H1 (cell line): ENCODE data around the gene ROBO4. TPM values are rescaled to one million over a fixed set of nuclear protein-coding genes. Genes with fewer than 3 reads are reported as not detected.

ENCODE experiments used
- CTCF ChIA-PET: fragments of 300-600 bp; sonication (Branson Sonifier 250); formaldehyde crosslinking; loops from one replicate; lab custom pipeline; 2021; ENCODE audit not compliant: partially characterized antibody; lab: Charles Lee
- POLR2A ChIA-PET: fragments of 300-600 bp; sonication (Branson Sonifier 250); formaldehyde crosslinking; loops from one replicate; lab custom pipeline; 2021; ENCODE audit warnings: inconsistent platforms; ENCODE audit not compliant: partially characterized antibody; lab: Charles Lee
- DNase-seq, 2 experiments: peaks; one replicate each; pipeline versions ENCODE4 v3.0.0 to v3.0.0-alpha.2; 2010 to 2022; ENCODE audit warnings: low spot score in 2 of 2, low read depth in 1 of 2, mixed read lengths in 1 of 2
- FAIRE-seq: peaks from 2 replicates; lab custom pipeline; 2011; peaks lifted over from hg19 to GRCh38; lab: Jason Lieb, UNC
- H2AFZ ChIP-seq: 2 replicates; pipeline ENCODE4 v1.8.1; 2012; ENCODE audit warnings: low read length, inconsistent platforms
- H2AK5ac ChIP-seq: 2 replicates; pipeline ENCODE4 v1.6.1; 2013; ENCODE audit warnings: low read depth, low read length
- H2BK120ac ChIP-seq: replicated peaks from 2 replicates; pipeline ENCODE3; 2013; ENCODE audit warnings: low read depth, low read length, inconsistent platforms
- H2BK12ac ChIP-seq: 2 replicates; pipeline ENCODE4 v1.6.1; 2013; ENCODE audit warnings: low read depth, low read length
- H2BK15ac ChIP-seq: 2 replicates; pipeline ENCODE4 v1.6.1; 2013; ENCODE audit warnings: low read length
- H2BK20ac ChIP-seq: 2 replicates; pipeline ENCODE4 v1.6.1; 2013; ENCODE audit warnings: low read length
- H2BK5ac ChIP-seq: 2 replicates; pipeline ENCODE4 v1.6.1; 2013; ENCODE audit warnings: low read depth, low read length
- H3K14ac ChIP-seq: 2 replicates; pipeline ENCODE4 v1.6.1; 2013; ENCODE audit warnings: inconsistent platforms; ENCODE audit not compliant: insufficient read length
- H3K18ac ChIP-seq: 2 replicates; pipeline ENCODE4 v1.6.1; 2013; ENCODE audit warnings: low read length; ENCODE audit errors: extremely low read depth
- H3K23ac ChIP-seq: 2 replicates; pipeline ENCODE4 v1.6.1; 2013; ENCODE audit warnings: inconsistent platforms; ENCODE audit not compliant: insufficient read length
- H3K23me2 ChIP-seq: 2 replicates; pipeline ENCODE4 v1.6.1; 2013; ENCODE audit warnings: low read depth, low read length
- H3K27ac ChIP-seq: 2 replicates; pipeline ENCODE4 v1.6.1; 2011; ENCODE audit warnings: low read depth, low read length, inconsistent platforms
- H3K27me3 ChIP-seq, 4 experiments: replicated peaks in 1 of 4; 1 replicate in 1 of 4; 2 replicates in 3 of 4; pipeline versions ENCODE4 v1.6.1 to v1.8.1; 2011 to 2013; ENCODE audit warnings: low read length in 3 of 4, mild to moderate bottlenecking in 3 of 4, inconsistent platforms in 2 of 4, mixed read lengths in 2 of 4, moderate library complexity in 1 of 4; ENCODE audit not compliant: control insufficient read depth in 3 of 4, insufficient read depth in 3 of 4; ENCODE audit errors: extremely low read depth in 1 of 4
- H3K36me3 ChIP-seq, 4 experiments: 2 replicates each; pipeline versions ENCODE4 v1.6.1 to v1.8.1; 2011 to 2013; ENCODE audit warnings: mild to moderate bottlenecking in 4 of 4, low read length in 3 of 4, moderate library complexity in 2 of 4, control low read depth in 1 of 4, inconsistent platforms in 1 of 4; ENCODE audit not compliant: insufficient read depth in 4 of 4, control insufficient read depth in 2 of 4
- H3K4ac ChIP-seq: replicated peaks from 2 replicates; pipeline ENCODE3; 2013; ENCODE audit warnings: low read length, low read depth, mixed read lengths, inconsistent platforms; ENCODE audit not compliant: insufficient read length
- H3K4me1 ChIP-seq, 4 experiments: replicated peaks in 1 of 4; 1 replicate in 1 of 4; 2 replicates in 3 of 4; pipeline versions ENCODE4 v1.6.1 to v1.8.1; 2011 to 2013; ENCODE audit warnings: low read length in 3 of 4, inconsistent platforms in 2 of 4, mixed read lengths in 1 of 4; ENCODE audit not compliant: insufficient read depth in 4 of 4, control insufficient read depth in 3 of 4
- H3K4me2 ChIP-seq, 2 experiments: 2 replicates each; pipeline versions ENCODE4 v1.6.1 to v1.8.1; 2011 to 2013; ENCODE audit warnings: low read depth in 2 of 2, low read length in 2 of 2, control low read depth in 1 of 2, inconsistent platforms in 1 of 2, mild to moderate bottlenecking in 1 of 2; ENCODE audit not compliant: insufficient read depth in 1 of 2
- H3K4me3 ChIP-seq, 4 experiments: fragments of 200-600, 300-600 bp in 1 of 4; sonication (generic), shearing (Covaris generic), sonication (Bioruptor Twin) in 1 of 4; 2 replicates each; pipeline versions ENCODE4 v1.5.1 to v1.8.1; 2011 to 2016; ENCODE audit warnings: low read length in 4 of 4, low read depth in 3 of 4, control low read depth in 2 of 4, inconsistent platforms in 2 of 4, mild to moderate bottlenecking in 2 of 4, mixed read lengths in 1 of 4, moderate library complexity in 1 of 4; ENCODE audit not compliant: insufficient read depth in 2 of 4; ENCODE audit errors: extremely low read depth in 1 of 4
- H3K56ac ChIP-seq: replicated peaks from 2 replicates; pipeline ENCODE3; 2013; ENCODE audit warnings: low read depth, mild to moderate bottlenecking, mixed read lengths, low read length, inconsistent platforms; ENCODE audit not compliant: insufficient read length
- H3K79me1 ChIP-seq: 2 replicates; pipeline ENCODE4 v1.6.1; 2013; ENCODE audit warnings: low read depth, low read length, control low read depth
- H3K79me2 ChIP-seq, 2 experiments: 2 replicates each; pipeline versions ENCODE4 v1.6.1 to v1.8.1; 2012 to 2013; ENCODE audit warnings: low read length in 2 of 2, mild to moderate bottlenecking in 2 of 2, inconsistent platforms in 1 of 2; ENCODE audit not compliant: insufficient read depth in 2 of 2, control insufficient read depth in 1 of 2
- H3K9ac ChIP-seq, 4 experiments: replicated peaks in 1 of 4; 1 replicate in 1 of 4; 2 replicates in 3 of 4; pipeline versions ENCODE4 v1.6.1 to v1.8.1; 2011 to 2013; ENCODE audit warnings: low read depth in 3 of 4, low read length in 3 of 4, control low read depth in 2 of 4, mild to moderate bottlenecking in 2 of 4, moderate library complexity in 2 of 4, inconsistent platforms in 1 of 4; ENCODE audit errors: extremely low read depth in 1 of 4
- H3K9me3 ChIP-seq, 2 experiments: 2 replicates each; pipeline versions ENCODE4 v1.6.1 to v1.8.1; 2012 to 2013; ENCODE audit warnings: mild to moderate bottlenecking in 2 of 2, moderate library complexity in 2 of 2, control low read depth in 1 of 2, inconsistent platforms in 1 of 2, low read depth in 1 of 2, low read length in 1 of 2, mixed read lengths in 1 of 2; ENCODE audit not compliant: insufficient read depth in 2 of 2
- H4K20me1 ChIP-seq, 2 experiments: replicated peaks in 1 of 2; 2 replicates each; pipeline versions ENCODE3 to v1.8.1; 2011 to 2013; ENCODE audit warnings: inconsistent platforms in 2 of 2, low read length in 2 of 2, mild to moderate bottlenecking in 1 of 2; ENCODE audit not compliant: insufficient read depth in 2 of 2, control insufficient read depth in 1 of 2
- H4K5ac ChIP-seq: 2 replicates; pipeline ENCODE4 v1.6.1; 2013; ENCODE audit warnings: low read length, low read depth, mixed read lengths, inconsistent platforms; ENCODE audit not compliant: insufficient read length
- H4K8ac ChIP-seq: 2 replicates; pipeline ENCODE4 v1.8.0; 2013; ENCODE audit warnings: mild to moderate bottlenecking, moderate library complexity, low read length, inconsistent platforms; ENCODE audit not compliant: insufficient read depth; ENCODE audit errors: extremely low read depth
- H4K91ac ChIP-seq: replicated peaks from 2 replicates; pipeline ENCODE3; 2013; ENCODE audit warnings: low read length, mixed read lengths, inconsistent platforms; ENCODE audit not compliant: insufficient read length
- CTBP2 ChIP-seq: IDR thresholded peaks from 2 replicates; pipeline ENCODE4 v1.7.0; 2011; ENCODE audit warnings: borderline replicate concordance, mild to moderate bottlenecking, moderate library complexity, mixed read lengths, low read length; ENCODE audit not compliant: insufficient read depth, insufficient read length
- E2F6 ChIP-seq: IDR thresholded peaks from 2 replicates; pipeline ENCODE4 v1.6.1; 2012; ENCODE audit warnings: inconsistent platforms
- HDAC2 ChIP-seq, 2 experiments: fragments of 300-600 bp in 1 of 2; sonication (generic) in 1 of 2; IDR thresholded peaks; 2 replicates each; pipeline ENCODE4 v1.6.1; 2011 to 2012; ENCODE audit warnings: low read depth in 2 of 2, low read length in 2 of 2, mild to moderate bottlenecking in 2 of 2, moderate library complexity in 2 of 2, borderline replicate concordance in 1 of 2, inconsistent platforms in 1 of 2
- WGBS, 2 experiments: shearing (Covaris generic) in 1 of 2; methylation state at CpG; one replicate each; pipeline versions ENCODE4 v1.1.6 to v1.1.7; 2013 to 2015; ENCODE audit warnings: low lambda C conversion rate in 2 of 2, mixed read lengths in 2 of 2, inconsistent platforms in 1 of 2, low coverage in 1 of 2, missing lambda C conversion rate in 1 of 2; ENCODE audit not compliant: insufficient replicate concordance in 2 of 2, insufficient coverage in 1 of 2, insufficient read length in 1 of 2; ENCODE audit errors: extremely low coverage in 1 of 2, missing lambda C conversion rate in 1 of 2; 5-methylcytosine and 5-hydroxymethylcytosine counted together
- polyA plus RNA-seq, 7 experiments: library from polyadenylated mRNA; depleted of rRNA in 3 of 7; stranded (reverse) in 5 of 7; unstranded in 2 of 7; fragments of >200 nt in 5 of 7; fragments of 200-250 nt in 2 of 7; gene quantifications; 1 replicate in 5 of 7; 2 replicates in 1 of 7; 4 replicates in 1 of 7; pipeline versions ENCODE4 v1.2.1 to v1.2.3, GENCODE V29; 2011 to 2013; ENCODE audit warnings: missing spikeins in 2 of 7, mixed read lengths in 2 of 7
- total RNA-seq: library from RNA; stranded (reverse); fragmentation: NEBNext Ultra II Directional; extraction: Animal tissue kit (Norgen Biotek cat#: 25700); gene quantifications from 2 replicates; pipeline ENCODE4 v1.2.1, GENCODE V29; 2021

The ROBO4 gene
- total and polyA plus RNA-seq, 2 of the 8 experiments (the other 6 are each of a cell fraction or from before 2014, with no cell fraction given): 0.03 TPM; not detected in 1

DNA sequence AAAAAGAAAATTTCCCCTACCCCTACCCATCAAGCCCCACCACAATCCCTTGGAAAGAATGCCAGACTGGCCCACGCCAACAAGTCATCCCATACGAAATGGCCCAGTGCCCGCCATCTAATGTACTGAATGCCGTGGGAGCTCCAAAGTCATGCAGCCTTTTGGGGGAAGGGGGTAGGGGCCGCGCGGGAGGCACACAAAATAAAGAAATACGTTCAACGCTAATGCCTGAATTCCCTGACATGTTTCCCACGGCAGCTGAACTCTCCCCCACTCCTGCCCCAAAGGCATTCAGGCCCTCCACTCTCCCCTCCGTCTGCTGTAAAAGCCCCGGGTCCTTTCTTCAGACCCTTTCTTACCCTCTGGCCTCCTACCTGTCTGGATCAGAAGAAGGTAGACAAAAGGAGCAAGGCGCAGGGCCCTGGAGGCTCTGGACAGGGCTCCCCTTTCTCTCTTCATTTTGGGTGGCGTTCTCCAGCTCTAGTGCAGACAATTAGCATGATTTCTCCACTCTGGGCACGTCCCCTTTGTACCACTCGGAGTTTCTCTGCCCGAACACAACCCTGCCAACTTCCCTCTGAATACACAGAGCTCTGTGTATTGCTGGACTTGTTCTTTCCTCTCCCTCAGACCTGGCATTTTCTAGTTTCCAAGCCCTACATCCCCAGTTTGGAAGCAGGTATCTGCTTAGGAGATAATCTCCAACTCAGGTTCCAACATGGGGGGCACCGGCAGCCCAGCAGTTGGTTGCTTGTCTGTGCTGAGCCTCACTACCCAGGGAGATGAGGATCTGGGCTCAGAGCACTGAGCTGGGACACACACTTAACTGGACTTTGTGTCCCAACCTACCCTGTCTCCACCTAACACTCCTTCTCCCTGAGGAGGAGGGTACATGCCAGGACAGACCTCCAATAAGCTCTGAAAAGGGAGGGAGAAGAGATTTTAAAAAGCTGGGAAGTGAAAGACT lies 38.2 kb upstream of the ROBO4 start, which contains the start of gene HEPACAM:
TSS of gene HEPACAM (minus strand) at position 500 of the 967 bp plus-strand sequence. CDS start at position 459, 41 bp downstream.
- peaks cover 0 to 3% (median 0%) of the 10 kb centered on the region in 4 experiments; a peak in 1 of 7 replicates for H3K4me1 ChIP-seq
- no peak within 1 kb of the TSS for H3K56ac ChIP-seq
- H2BK20ac ChIP-seq: no peak within 1 kb of the TSS
- 0 out of 2 replicates have a peak within 1 kb of the TSS, but pooled peaks have one; percentile 34 for H2AFZ ChIP-seq
- no peaks in the 10 kb centered on the region; the same call in 1 of the 2 replicates for H3K23me2 ChIP-seq
- H2BK15ac ChIP-seq: no peak within 1 kb of the TSS
- TF ChIP-seq CTBP2: no peak
- TF ChIP-seq E2F6: no peak
- no peak for TF ChIP-seq HDAC2 (IDR thresholded peaks at IDR 0.05; ENCODE audit: borderline replicate concordance in 1 of 2, low read depth in 2 of 2, low read length in 2 of 2)
- no peaks in the 10 kb centered on the region for H3K9me3 ChIP-seq
- H2BK120ac ChIP-seq: no peak within 1 kb of the TSS
- CTCF ChIA-PET: interaction anchor here (0.5 to 5.8 kb wide), 18 partner anchors 9 to 689 kb away, joined by 3 to 38 read pairs (median 4); partner anchors contain the start of genes CCDC15, CHEK1, HEPN1 and SLC37A2
- POLR2A ChIA-PET: no interaction called here
- H4K20me1 ChIP-seq: no peaks in the 10 kb centered on the region
- no peak within 1 kb of the TSS for H3K9ac ChIP-seq
- no peak within 1 kb of the TSS for H4K91ac ChIP-seq
- H3K27ac ChIP-seq: no peak within 1 kb of the TSS
- H2BK5ac ChIP-seq: no peak within 1 kb of the TSS
- no peaks in the 10 kb centered on the region for H3K79me2 ChIP-seq
- FAIRE-seq (no peak), DNase-seq (no peak)
- no peaks in the 10 kb centered on the region for H3K79me1 ChIP-seq
- no peak within 1 kb of the TSS for H3K18ac ChIP-seq
- H3K27me3 ChIP-seq: no peaks in the 10 kb centered on the region; a peak in 3 of 7 replicates
- H3K4ac ChIP-seq: no peak within 1 kb of the TSS
- H2AK5ac ChIP-seq: no peak within 1 kb of the TSS
- H2BK12ac ChIP-seq: 0 out of 2 replicates have a peak within 1 kb of the TSS, but pooled peaks have one; percentile 28
- no peak within 1 kb of the TSS for H3K4me2 ChIP-seq
- WGBS, 2 experiments: 89% methylated on average over 17 of the region's 18 CpGs; no CpG with 5 or more reads in 1 of the 2 experiments
- no peak within 1 kb of the TSS for H4K8ac ChIP-seq
- H3K36me3 ChIP-seq: no peaks in the 10 kb centered on the region
- H3K14ac ChIP-seq: no peak within 1 kb of the TSS
- H3K4me3 ChIP-seq: no peak within 1 kb of the TSS
- H4K5ac ChIP-seq: no peak within 1 kb of the TSS
- no peak within 1 kb of the TSS for H3K23ac ChIP-seq
